Body of pancreas (tissue), 4 donors: ENCODE measurements around the gene ASB18.

Source experiments
- POLR2A ChIP-seq, 3 donors: fragments of 450-650 bp; IDR thresholded peaks; one replicate each; pipeline ENCODE4 v1.6.1; 2016; ENCODE audit warnings: antibody characterized with exemption in 3 of 3, mild to moderate bottlenecking in 2 of 3
- TF ChIP-seq, protein P1 (sequence below), 7 experiments: fragments of 450-650 bp in 4 of 7; fragments of 200-600 bp in 3 of 7; sonication (generic) in 3 of 7; IDR thresholded peaks; one replicate each; pipeline ENCODE4 v1.5.1; 2016 to 2019; ENCODE audit warnings: antibody characterized with exemption in 7 of 7

DNA sequence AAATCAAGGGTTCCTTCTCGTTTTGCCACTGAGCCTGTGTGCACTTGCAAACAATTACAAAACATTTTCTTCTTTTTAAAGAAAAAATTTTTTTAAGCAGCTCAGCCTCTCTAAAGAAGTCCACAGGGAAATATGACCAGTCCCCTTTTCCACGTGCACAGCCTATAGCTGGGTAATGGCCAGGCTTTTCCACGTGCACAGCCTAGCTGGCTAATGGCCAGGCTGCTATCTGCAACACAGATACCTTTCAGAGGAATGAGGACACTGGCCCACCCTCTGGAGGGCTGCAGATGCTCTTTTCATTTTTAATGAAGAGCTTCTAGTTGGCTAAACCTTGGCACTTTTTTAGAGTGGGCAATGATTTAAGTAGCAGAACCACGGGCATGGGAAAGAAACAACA, 46.3 kb downstream of the ASB18 start:
- no peak for TF ChIP-seq POLR2A (IDR thresholded peaks at IDR 0.05)
- TF ChIP-seq, protein P1, sequence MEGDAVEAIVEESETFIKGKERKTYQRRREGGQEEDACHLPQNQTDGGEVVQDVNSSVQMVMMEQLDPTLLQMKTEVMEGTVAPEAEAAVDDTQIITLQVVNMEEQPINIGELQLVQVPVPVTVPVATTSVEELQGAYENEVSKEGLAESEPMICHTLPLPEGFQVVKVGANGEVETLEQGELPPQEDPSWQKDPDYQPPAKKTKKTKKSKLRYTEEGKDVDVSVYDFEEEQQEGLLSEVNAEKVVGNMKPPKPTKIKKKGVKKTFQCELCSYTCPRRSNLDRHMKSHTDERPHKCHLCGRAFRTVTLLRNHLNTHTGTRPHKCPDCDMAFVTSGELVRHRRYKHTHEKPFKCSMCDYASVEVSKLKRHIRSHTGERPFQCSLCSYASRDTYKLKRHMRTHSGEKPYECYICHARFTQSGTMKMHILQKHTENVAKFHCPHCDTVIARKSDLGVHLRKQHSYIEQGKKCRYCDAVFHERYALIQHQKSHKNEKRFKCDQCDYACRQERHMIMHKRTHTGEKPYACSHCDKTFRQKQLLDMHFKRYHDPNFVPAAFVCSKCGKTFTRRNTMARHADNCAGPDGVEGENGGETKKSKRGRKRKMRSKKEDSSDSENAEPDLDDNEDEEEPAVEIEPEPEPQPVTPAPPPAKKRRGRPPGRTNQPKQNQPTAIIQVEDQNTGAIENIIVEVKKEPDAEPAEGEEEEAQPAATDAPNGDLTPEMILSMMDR (IDR thresholded peaks at IDR 0.05): no peak
